NT2/D1 (cell line): ENCODE data around the gene RTTN.

ENCODE experiments used
- YY1 ChIP-seq: IDR thresholded peaks from 2 replicates; pipeline ENCODE4 v1.6.1; 2011; ENCODE audit not compliant: insufficient read length, insufficient read depth
- ZNF274 ChIP-seq: IDR thresholded peaks from 2 replicates; pipeline ENCODE4 v1.6.1; 2011; ENCODE audit warnings: mild to moderate bottlenecking, low read depth, low read length

GRCh38 chr18:70219688-70220087 lies 14.2 kb upstream of the RTTN start:
- TF ChIP-seq YY1 (no peak), ZNF274 (no peak)
